ENCODE measurements around the gene MDM2.

GRCh38 chr12:68894276-68894855 lies 86.4 kb downstream of the MDM2 start:
- TF ChIP-seq CTCF (IDR thresholded peaks at IDR 0.05) (no peak), POLR2A (IDR thresholded peaks at IDR 0.05) (no peak), POLR2AphosphoS5 (IDR thresholded peaks at IDR 0.05) (no peak)

Measured in breast epithelium (tissue), 3 donors.